ENCODE results near the gene CCDC171.

The CCDC171 gene

GRCh38 chr9:15915711-15916110 is 362.9 kb downstream of the CCDC171 start:
- no peak overlapping the region for H3K4me3 ChIP-seq (ENCODE audit: insufficient read depth, low read length, poor library complexity, severe bottlenecking)
- H3F3A ChIP-seq (ENCODE audit: insufficient read depth), result no peaks in the 10 kb centered on the region
- H2AFZ ChIP-seq (ENCODE audit: low read depth, low read length, severe bottlenecking), result no peak overlapping the region
- no peaks in the 10 kb centered on the region for H3K9me2 ChIP-seq (replicated peaks; ENCODE audit: insufficient read depth, low read length)
- H3K27me3 ChIP-seq (ENCODE audit: low read length), result no peaks in the 10 kb centered on the region
- no peak overlapping the region for H3K27ac ChIP-seq (ENCODE audit: low read depth, low read length)
- peaks cover 7% of the 10 kb centered on the region; the same call in 1 of the 2 replicates for H3K9me3 ChIP-seq (ENCODE audit: insufficient read depth, low read length)
- TF ChIP-seq, protein P1, sequence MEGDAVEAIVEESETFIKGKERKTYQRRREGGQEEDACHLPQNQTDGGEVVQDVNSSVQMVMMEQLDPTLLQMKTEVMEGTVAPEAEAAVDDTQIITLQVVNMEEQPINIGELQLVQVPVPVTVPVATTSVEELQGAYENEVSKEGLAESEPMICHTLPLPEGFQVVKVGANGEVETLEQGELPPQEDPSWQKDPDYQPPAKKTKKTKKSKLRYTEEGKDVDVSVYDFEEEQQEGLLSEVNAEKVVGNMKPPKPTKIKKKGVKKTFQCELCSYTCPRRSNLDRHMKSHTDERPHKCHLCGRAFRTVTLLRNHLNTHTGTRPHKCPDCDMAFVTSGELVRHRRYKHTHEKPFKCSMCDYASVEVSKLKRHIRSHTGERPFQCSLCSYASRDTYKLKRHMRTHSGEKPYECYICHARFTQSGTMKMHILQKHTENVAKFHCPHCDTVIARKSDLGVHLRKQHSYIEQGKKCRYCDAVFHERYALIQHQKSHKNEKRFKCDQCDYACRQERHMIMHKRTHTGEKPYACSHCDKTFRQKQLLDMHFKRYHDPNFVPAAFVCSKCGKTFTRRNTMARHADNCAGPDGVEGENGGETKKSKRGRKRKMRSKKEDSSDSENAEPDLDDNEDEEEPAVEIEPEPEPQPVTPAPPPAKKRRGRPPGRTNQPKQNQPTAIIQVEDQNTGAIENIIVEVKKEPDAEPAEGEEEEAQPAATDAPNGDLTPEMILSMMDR (IDR thresholded peaks at IDR 0.05; ENCODE audit: insufficient read depth, low read length, poor library complexity, severe bottlenecking), result no peak
- H3K9ac ChIP-seq (ENCODE audit: low read length), result no peak overlapping the region
- no peaks in the 10 kb centered on the region for H3K79me2 ChIP-seq (ENCODE audit: insufficient read depth, low read length)
- H4K20me1 ChIP-seq (ENCODE audit: low read depth, low read length), result no peaks in the 10 kb centered on the region
- no peak overlapping the region for H3K4me2 ChIP-seq (ENCODE audit: low read depth, low read length, poor library complexity, severe bottlenecking)
- no peaks in the 10 kb centered on the region for H3K36me3 ChIP-seq (ENCODE audit: low read length)

DNA sequence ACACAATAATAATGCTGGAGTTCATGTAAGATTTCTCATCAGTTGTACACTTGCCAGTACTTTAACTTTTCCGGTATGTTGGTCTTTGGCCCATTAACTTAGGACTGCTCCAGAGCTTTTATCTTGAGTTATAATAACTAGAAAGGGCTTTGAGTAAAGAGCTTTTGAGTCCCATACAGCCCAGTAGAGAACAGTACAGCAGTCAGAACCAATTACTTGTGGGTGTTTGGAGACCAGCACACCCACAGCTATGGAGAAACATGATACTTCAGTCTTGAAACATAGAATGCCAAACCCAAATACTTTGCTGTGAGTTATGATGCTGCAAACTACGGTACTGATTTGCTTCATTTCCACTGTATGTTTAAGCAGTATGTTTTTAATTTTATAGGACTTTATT is 374.3 kb downstream of the CCDC171 start:
- no peak overlapping the region for H2AFZ ChIP-seq (ENCODE audit: low read depth, low read length, severe bottlenecking)
- H3K27me3 ChIP-seq (ENCODE audit: low read length), result no peaks in the 10 kb centered on the region
- H3K9ac ChIP-seq (ENCODE audit: low read length), result no peak overlapping the region
- no peak overlapping the region for H3K27ac ChIP-seq (ENCODE audit: low read depth, low read length)
- no peaks in the 10 kb centered on the region for H4K20me1 ChIP-seq (ENCODE audit: low read depth, low read length)
- no peaks in the 10 kb centered on the region for H3K9me2 ChIP-seq (replicated peaks; ENCODE audit: insufficient read depth, low read length)
- no peaks in the 10 kb centered on the region for H3K36me3 ChIP-seq (ENCODE audit: low read length)
- no peak overlapping the region for H3K4me2 ChIP-seq (ENCODE audit: low read depth, low read length, poor library complexity, severe bottlenecking)
- no peaks in the 10 kb centered on the region for H3F3A ChIP-seq (ENCODE audit: insufficient read depth)
- H3K4me3 ChIP-seq (ENCODE audit: insufficient read depth, low read length, poor library complexity, severe bottlenecking), result no peak overlapping the region
- TF ChIP-seq EZH2phosphoT487 (conservative IDR thresholded peaks at IDR 0.05; ENCODE audit: low read length), result no peak
- TF ChIP-seq, protein P1 (IDR thresholded peaks at IDR 0.05; ENCODE audit: insufficient read depth, low read length, poor library complexity, severe bottlenecking), result no peak
- no peaks in the 10 kb centered on the region for H3K9me3 ChIP-seq (ENCODE audit: insufficient read depth, low read length)
- H3K79me2 ChIP-seq (ENCODE audit: insufficient read depth, low read length), result no peaks in the 10 kb centered on the region

- Histone ChIP-seq H3K79me2 (ENCODE audit: insufficient read depth, low read length) (no peaks in the 10 kb centered on the region), H3K4me3 (ENCODE audit: insufficient read depth, low read length, poor library complexity, severe bottlenecking) (no peak overlapping the region), H2AFZ (ENCODE audit: low read depth, low read length, severe bottlenecking) (no peak overlapping the region), H3K9me2 (replicated peaks; ENCODE audit: insufficient read depth, low read length) (no peaks in the 10 kb centered on the region), H3K4me2 (ENCODE audit: low read depth, low read length, poor library complexity, severe bottlenecking) (no peak overlapping the region), H3K27me3 (ENCODE audit: low read length) (no peaks in the 10 kb centered on the region), H3K9ac (ENCODE audit: low read length) (no peak overlapping the region), H3K36me3 (ENCODE audit: low read length) (no peaks in the 10 kb centered on the region), H4K20me1 (ENCODE audit: low read depth, low read length) (no peaks in the 10 kb centered on the region), H3F3A (ENCODE audit: insufficient read depth) (no peaks in the 10 kb centered on the region), H3K27ac (ENCODE audit: low read depth, low read length) (no peak overlapping the region), H3K9me3 (ENCODE audit: insufficient read depth, low read length) (no peaks in the 10 kb centered on the region)
- TF ChIP-seq, protein P1 (IDR thresholded peaks at IDR 0.05; ENCODE audit: insufficient read depth, low read length, poor library complexity, severe bottlenecking), result no peak
- TF ChIP-seq EZH2phosphoT487 (conservative IDR thresholded peaks at IDR 0.05; ENCODE audit: low read length), result no peak
Observed at GRCh38 chr9:15935661-15936305, 382.9 kb downstream of the CCDC171 start.

All from SU-DHL-6 (cell line).